Astrocyte of the spinal cord (primary cell): ENCODE results near the gene UNC80.

Experiments
- DNase-seq: peaks from one replicate; pipeline ENCODE4 v3.0.0; 2011; ENCODE audit warnings: low read depth, low spot score
- H3K4me3 ChIP-seq: 2 replicates; pipeline ENCODE4 v1.5.1; 2011; ENCODE audit warnings: low read depth, mild to moderate bottlenecking, low read length, moderate library complexity
- CTCF ChIP-seq: IDR thresholded peaks from 2 replicates; pipeline ENCODE4 v1.5.1; 2012; ENCODE audit warnings: low read depth, mild to moderate bottlenecking, low read length, inconsistent platforms
- in situ Hi-C: cut with HindIII; loops from 2 replicates; pipeline ENCODE4 v1.10.0; 2017; ENCODE audit warnings: low sequenced_read_pairs

Gene UNC80

GRCh38 chr2:209942936-209943605 lies 171.4 kb downstream of the UNC80 start:
- peak; percentile 12 for DNase-seq
- TF ChIP-seq CTCF, result no peak
- in situ Hi-C loops, result no loop called here
- no peak overlapping the region for H3K4me3 ChIP-seq

GRCh38 chr2:209943776-209944175 lies 172.1 kb downstream of the UNC80 start:
- TF ChIP-seq CTCF, result no peak
- in situ Hi-C loops, result no loop called here
- no peak overlapping the region for H3K4me3 ChIP-seq
- DNase-seq, result no peak

GRCh38 chr2:209946539-209946938 lies 174.9 kb downstream of the UNC80 start:
- no peak overlapping the region for H3K4me3 ChIP-seq
- peak; percentile 47 for DNase-seq
- in situ Hi-C loops, result no loop called here
- TF ChIP-seq CTCF, result no peak

DNA sequence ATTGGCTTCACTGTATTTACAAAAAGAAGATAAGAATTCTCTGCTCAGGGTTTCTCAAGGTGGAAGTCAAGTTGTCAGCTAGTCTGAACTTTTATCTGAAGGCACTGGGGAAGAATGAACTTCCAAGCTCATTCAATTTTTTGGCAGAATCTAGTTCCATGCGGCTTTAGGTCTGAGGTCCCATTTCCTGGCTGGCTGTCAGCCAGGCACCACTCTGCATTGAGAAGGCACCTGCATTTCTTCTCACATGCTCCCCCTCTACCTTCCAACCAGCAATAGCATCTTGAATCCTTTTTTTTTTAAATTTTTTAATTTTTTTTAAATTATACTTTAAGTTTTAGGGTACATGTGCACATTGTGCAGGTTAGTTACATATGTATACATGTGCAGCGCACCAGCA lies 184.6 kb downstream of the UNC80 start:
- H3K4me3 ChIP-seq, result no peak overlapping the region
- in situ Hi-C loops, result no loop called here
- no peak for TF ChIP-seq CTCF
- no peak for DNase-seq

- no peak overlapping the region for H3K4me3 ChIP-seq
- in situ Hi-C loops, result no loop called here
- no peak for TF ChIP-seq CTCF
- DNase-seq, result no peak
These were observed 186.4 kb downstream of the UNC80 start for GRCh38 chr2:209958016-209958415.

- in situ Hi-C loops, result no loop called here
- TF ChIP-seq CTCF, result no peak
- no peak overlapping the region for H3K4me3 ChIP-seq
These were observed 188.4 kb downstream of the UNC80 start for GRCh38 chr2:209960045-209960444.

More at GRCh38 chr2:209960045-209960444, 188.4 kb downstream of the UNC80 start:
- DNase-seq, result peak; percentile 11
